Sigmoid colon (tissue), 7 donors: ENCODE results near the gene C14orf132. TPM values are rescaled to one million over a fixed set of nuclear protein-coding genes. Genes with fewer than 3 reads are reported as not detected.
"Not testable (repeated sequence)": the region's sequence is repeated elsewhere in the genome, so short reads cannot be mapped to it uniquely, and the experiment has no call there.

Experiments
- DNase-seq: peaks from one replicate; pipeline ENCODE4 v3.0.0-alpha.2; 2019
- H3K27ac ChIP-seq, 4 donors: fragments of 200-600 bp; sonication (generic); one replicate each; pipeline ENCODE4 v1.5.1; 2016 to 2019; ENCODE audit warnings: mild to moderate bottlenecking in 1 of 4
- H3K27me3 ChIP-seq, 3 donors: fragments of 200-600 bp; sonication (generic); one replicate each; pipeline ENCODE4 v1.5.1; 2019; ENCODE audit warnings: mild to moderate bottlenecking in 1 of 3
- H3K36me3 ChIP-seq, 4 donors: fragments of 200-600 bp; sonication (generic); one replicate each; pipeline ENCODE4 v1.5.1; 2016 to 2019
- H3K4me1 ChIP-seq, 4 donors: fragments of 200-600 bp; sonication (generic); one replicate each; pipeline ENCODE4 v1.5.1; 2017 to 2019
- H3K4me3 ChIP-seq, 4 donors: fragments of 200-600 bp; sonication (generic); one replicate each; pipeline ENCODE4 v1.5.1; 2017 to 2019; ENCODE audit warnings: mild to moderate bottlenecking in 2 of 4, moderate library complexity in 1 of 4
- H3K9me3 ChIP-seq, 4 donors: fragments of 200-600 bp in 3 of 4; sonication (generic) in 3 of 4; one replicate each; pipeline versions ENCODE4 v1.5.1 to v1.6.1; 2013 to 2019
- CTCF ChIP-seq, 4 experiments: fragments of 450-650 bp in 3 of 4; fragments of 200-600 bp in 1 of 4; IDR thresholded peaks; one replicate each; pipeline ENCODE4 v1.5.1; 2016 to 2019; ENCODE audit warnings: antibody characterized with exemption in 4 of 4, mild to moderate bottlenecking in 3 of 4, moderate library complexity in 2 of 4
- EP300 ChIP-seq, 4 donors: sonication (generic); formaldehyde crosslinking; IDR thresholded peaks; one replicate each; pipeline ENCODE4 v1.6.1; 2017; ENCODE audit warnings: antibody characterized with exemption in 4 of 4
- POLR2A ChIP-seq, 2 donors: fragments of 450-650 bp; IDR thresholded peaks; one replicate each; pipeline ENCODE4 v1.6.1; 2016; ENCODE audit warnings: antibody characterized with exemption in 2 of 2, mild to moderate bottlenecking in 2 of 2, moderate library complexity in 2 of 2
- POLR2AphosphoS5 ChIP-seq, 4 donors: sonication (generic); formaldehyde crosslinking; IDR thresholded peaks; one replicate each; pipeline ENCODE4 v1.6.1; 2017; ENCODE audit warnings: antibody characterized with exemption in 4 of 4
- WGBS, 2 donors: extraction: QIAGEN DNeasy Blood & Tissue Kit; methylation state at CpG; one replicate each; pipeline ENCODE4 v1.1.7; 2013; 5-methylcytosine and 5-hydroxymethylcytosine counted together
- intact Hi-C: fragments of 100-400 bp; cut with DNase I; formaldehyde crosslinking; loops from one replicate; pipeline ENCODE4 v1.15.1; 2023
- polyA plus RNA-seq, 3 donors: library from polyadenylated mRNA; stranded (reverse); fragments of 200-250 nt; gene quantifications; one replicate each; pipeline ENCODE4 v1.2.3, GENCODE V29; 2013
- total RNA-seq, 4 donors: library from RNA; depleted of rRNA; stranded (reverse); fragments of >200 nt; gene quantifications; one replicate each; pipeline ENCODE4 v1.1.0, GENCODE V29; 2016
- donor health status: healthy with polysubstance abuse.
- donor health status: Bipolar disorder and iron deficiency.
- donor health status: healthy.

C14orf132 gene
- total and polyA plus RNA-seq, 7 donors: 2.4 to 30.4 (median 10.4) TPM

- WGBS, 2 donors: 0 to 39% methylated on average over 1 of the region's 1 CpG
- peaks cover 0 to 16% (median 0%) of the 10 kb centered on the region in 4 donors for H3K4me1 ChIP-seq
- no peaks in the 10 kb centered on the region for H3K9me3 ChIP-seq
- H3K27ac ChIP-seq: no peak overlapping the region
- TF ChIP-seq POLR2A (IDR thresholded peaks at IDR 0.05) (no peak), CTCF (IDR thresholded peaks at IDR 0.05) (no peak)
- no peaks in the 10 kb centered on the region for H3K27me3 ChIP-seq
- H3K4me3 ChIP-seq: no peak overlapping the region
- DNase-seq: no peak
- H3K36me3 ChIP-seq: no peaks in the 10 kb centered on the region
- intact Hi-C loops: no loop called here
Measured at GRCh38 chr14:96069421-96069820, 30.3 kb downstream of the C14orf132 start.

GRCh38 chr14:96071561-96071960 is 32.4 kb downstream of the C14orf132 start:
- DNase-seq: peak; percentile 32
- Histone ChIP-seq H3K27ac (no peak overlapping the region), H3K4me1 (no peaks in the 10 kb centered on the region), H3K27me3 (no peaks in the 10 kb centered on the region), H3K4me3 (no peak overlapping the region), H3K9me3 (no peaks in the 10 kb centered on the region), H3K36me3 (no peaks in the 10 kb centered on the region)
- no peak for TF ChIP-seq CTCF (IDR thresholded peaks at IDR 0.05)
- TF ChIP-seq EP300 (IDR thresholded peaks at IDR 0.05): no peak
- TF ChIP-seq POLR2A (IDR thresholded peaks at IDR 0.05): no peak
- no peak for TF ChIP-seq POLR2AphosphoS5 (IDR thresholded peaks at IDR 0.05)
- WGBS, 2 donors: 80 to 90% methylated on average over 4 of the region's 4 CpGs
- intact Hi-C loops: no loop called here

GRCh38 chr14:96072076-96072475 is 32.9 kb downstream of the C14orf132 start:
- TF ChIP-seq POLR2A (IDR thresholded peaks at IDR 0.05) (no peak), POLR2AphosphoS5 (IDR thresholded peaks at IDR 0.05) (no peak), EP300 (IDR thresholded peaks at IDR 0.05) (no peak), CTCF (IDR thresholded peaks at IDR 0.05) (no peak)
- H3K4me3 ChIP-seq: no peak overlapping the region
- no peaks in the 10 kb centered on the region for H3K36me3 ChIP-seq
- H3K4me1 ChIP-seq: no peaks in the 10 kb centered on the region
- 89 to 93% methylated on average over 10 of the region's 10 CpGs for WGBS, 2 donors
- H3K27me3 ChIP-seq: no peaks in the 10 kb centered on the region
- no peak overlapping the region for H3K27ac ChIP-seq
- DNase-seq: no peak
- intact Hi-C loops: no loop called here
- no peaks in the 10 kb centered on the region for H3K9me3 ChIP-seq

- DNase-seq: no peak
- Histone ChIP-seq H3K27ac (no peak overlapping the region), H3K36me3 (no peaks in the 10 kb centered on the region), H3K4me1 (no peaks in the 10 kb centered on the region), H3K4me3 (no peak overlapping the region), H3K27me3 (no peaks in the 10 kb centered on the region), H3K9me3 (no peaks in the 10 kb centered on the region)
- intact Hi-C loops: no loop called here
- WGBS, 2 donors: 67 to 82% methylated on average over 6 of the region's 6 CpGs
- TF ChIP-seq CTCF (IDR thresholded peaks at IDR 0.05): no peak
- no peak for TF ChIP-seq POLR2A (IDR thresholded peaks at IDR 0.05)
- TF ChIP-seq POLR2AphosphoS5 (IDR thresholded peaks at IDR 0.05): no peak
- no peak for TF ChIP-seq EP300 (IDR thresholded peaks at IDR 0.05)
Measured at GRCh38 chr14:96072746-96073145, 33.6 kb downstream of the C14orf132 start.

GRCh38 chr14:96073260-96074039 is 34.3 kb downstream of the C14orf132 start:
- intact Hi-C loops, H3K27me3 ChIP-seq: not testable (repeated sequence)

More at GRCh38 chr14:96073260-96074039, 34.3 kb downstream of the C14orf132 start:
- H3K27ac ChIP-seq, H3K4me3 ChIP-seq, H3K4me1 ChIP-seq, H3K9me3 ChIP-seq, DNase-seq, H3K36me3 ChIP-seq: not testable (repeated sequence)
- 88 to 93% methylated on average over 4 of the region's 4 CpGs for WGBS, 2 donors
